ENCODE results near the gene RYR2. TPM values are rescaled to one million over a fixed set of nuclear protein-coding genes. Genes with fewer than 3 reads are reported as not detected.

Gene RYR2
- total RNA-seq, 4 donors from 2014 or later, result 0.88 to 8.4 (median 5.5) TPM

- no peak for DNase-seq
- no peak overlapping the region for H3K27ac ChIP-seq
- TF ChIP-seq POLR2A (IDR thresholded peaks at IDR 0.05) (no peak), CTCF (IDR thresholded peaks at IDR 0.05) (no peak)
- intact Hi-C loops (cut with DNase I; ENCODE audit: low total_unique reads), result no loop called here
- H3K4me3 ChIP-seq, result no peak overlapping the region
- H3K36me3 ChIP-seq, result no peaks in the 10 kb centered on the region
- H3K4me1 ChIP-seq, result no peaks in the 10 kb centered on the region
- no peaks in the 10 kb centered on the region for H3K9me3 ChIP-seq
- no peaks in the 10 kb centered on the region for H3K27me3 ChIP-seq
These were observed 62.1 kb downstream of the RYR2 start for GRCh38 chr1:237104096-237104495.

GRCh38 chr1:237105826-237106225 lies 63.8 kb downstream of the RYR2 start:
- H3K4me3 ChIP-seq, result no peak overlapping the region
- H3K27me3 ChIP-seq, result no peaks in the 10 kb centered on the region
- H3K36me3 ChIP-seq, result no peaks in the 10 kb centered on the region
- no peak overlapping the region for H3K27ac ChIP-seq
- no peaks in the 10 kb centered on the region for H3K4me1 ChIP-seq
- intact Hi-C loops (cut with DNase I; ENCODE audit: low total_unique reads), result no loop called here
- H3K9me3 ChIP-seq, result no peaks in the 10 kb centered on the region
- TF ChIP-seq CTCF (IDR thresholded peaks at IDR 0.05), result no peak
- TF ChIP-seq POLR2A (IDR thresholded peaks at IDR 0.05), result no peak
- no peak for DNase-seq

- H3K4me3 ChIP-seq, result no peak overlapping the region
- H3K9me3 ChIP-seq, result no peaks in the 10 kb centered on the region
- no peaks in the 10 kb centered on the region for H3K27me3 ChIP-seq
- no peak for DNase-seq
- no peaks in the 10 kb centered on the region for H3K36me3 ChIP-seq
- TF ChIP-seq POLR2A (IDR thresholded peaks at IDR 0.05), result no peak
- no peak for TF ChIP-seq CTCF (IDR thresholded peaks at IDR 0.05)
- H3K27ac ChIP-seq, result no peak overlapping the region
- intact Hi-C loops (cut with DNase I; ENCODE audit: low total_unique reads), result no loop called here
- H3K4me1 ChIP-seq, result no peaks in the 10 kb centered on the region
These were observed 66.5 kb downstream of the RYR2 start for GRCh38 chr1:237108297-237109040.

- Histone ChIP-seq H3K27me3 (no peaks in the 10 kb centered on the region), H3K9me3 (no peaks in the 10 kb centered on the region), H3K27ac (no peak overlapping the region), H3K4me3 (no peak overlapping the region), H3K4me1 (no peaks in the 10 kb centered on the region), H3K36me3 (no peaks in the 10 kb centered on the region)
- TF ChIP-seq CTCF (IDR thresholded peaks at IDR 0.05), result no peak
- no peak for TF ChIP-seq POLR2A (IDR thresholded peaks at IDR 0.05)
- DNase-seq, result no peak
- intact Hi-C loops (cut with DNase I; ENCODE audit: low total_unique reads), result no loop called here
These were observed 69.8 kb downstream of the RYR2 start for GRCh38 chr1:237111807-237112206.

DNA sequence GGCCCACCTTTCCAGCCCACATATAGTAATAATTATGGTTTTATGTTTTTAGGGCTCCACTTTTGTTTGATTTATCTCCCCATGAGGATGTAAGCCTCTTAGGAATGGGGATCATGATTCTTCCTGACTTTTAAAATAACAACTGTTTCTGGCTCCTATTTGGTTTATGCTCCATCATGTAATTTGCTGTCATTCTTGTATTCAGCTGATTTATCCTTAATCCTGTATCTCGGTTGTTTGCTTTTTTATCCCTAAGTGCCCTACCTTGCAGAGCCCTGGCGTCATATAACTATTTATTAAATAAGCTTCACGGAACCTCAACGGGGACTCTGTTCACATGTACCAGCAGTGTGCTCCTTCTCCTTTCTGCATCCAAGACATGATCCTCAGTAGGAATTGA lies 70.7 kb downstream of the RYR2 start:
- intact Hi-C loops (cut with DNase I; ENCODE audit: low total_unique reads), result no loop called here
- Histone ChIP-seq H3K27ac (no peak overlapping the region), H3K36me3 (no peaks in the 10 kb centered on the region), H3K27me3 (no peaks in the 10 kb centered on the region), H3K4me3 (no peak overlapping the region), H3K9me3 (no peaks in the 10 kb centered on the region), H3K4me1 (no peaks in the 10 kb centered on the region)
- DNase-seq, result no peak
- no peak for TF ChIP-seq CTCF (IDR thresholded peaks at IDR 0.05)
- no peak for TF ChIP-seq POLR2A (IDR thresholded peaks at IDR 0.05)
